Kidney (tissue), 14 donors: Measurements from ENCODE around the gene SPSB3. TPM values are rescaled to one million over a fixed set of nuclear protein-coding genes. Genes with fewer than 3 reads are reported as not detected.

Experiments used
- DNase-seq, 5 donors: peaks; one replicate each; pipeline ENCODE4 v3.0.0-alpha.2; 2013 to 2020
- FAIRE-seq: peaks from 2 replicates; lab custom pipeline; 2012; peaks lifted over from hg19 to GRCh38; lab: Jason Lieb, UNC
- H3K27ac ChIP-seq, 2 donors: one replicate each; pipeline ENCODE4 v1.7.0; 2013; ENCODE audit warnings: low read depth in 2 of 2, low read length in 2 of 2, inconsistent platforms in 1 of 2
- H3K27me3 ChIP-seq: one replicate; pipeline ENCODE4 v1.7.1; 2013; ENCODE audit warnings: low read length, inconsistent platforms; ENCODE audit not compliant: control insufficient read depth, insufficient read depth
- H3K36me3 ChIP-seq, 3 donors: one replicate each; pipeline versions ENCODE4 v1.7.0 to v1.7.1; 2013; ENCODE audit warnings: low read length in 3 of 3, control low read depth in 1 of 3, inconsistent platforms in 1 of 3; ENCODE audit not compliant: insufficient read depth in 3 of 3, control insufficient read depth in 2 of 3
- H3K4me1 ChIP-seq, 3 donors: one replicate each; pipeline versions ENCODE4 v1.7.0 to v1.7.1; 2013; ENCODE audit warnings: low read length in 3 of 3, inconsistent platforms in 1 of 3, low read depth in 1 of 3; ENCODE audit not compliant: control insufficient read depth in 2 of 3, insufficient read depth in 2 of 3
- H3K4me3 ChIP-seq, 3 donors: one replicate each; pipeline versions ENCODE4 v1.7.0 to v1.8.1; 2013; ENCODE audit warnings: low read length in 3 of 3, control low read depth in 1 of 3, inconsistent platforms in 1 of 3
- H3K9ac ChIP-seq, 3 donors: one replicate each; pipeline versions ENCODE4 v1.7.0 to v1.7.1; 2013; ENCODE audit warnings: low read length in 3 of 3, control low read depth in 1 of 3, inconsistent platforms in 1 of 3
- H3K9me3 ChIP-seq, 3 donors: one replicate each; pipeline versions ENCODE4 v1.7.0 to v1.7.1; 2013; ENCODE audit warnings: low read length in 3 of 3, control low read depth in 1 of 3, inconsistent platforms in 1 of 3; ENCODE audit not compliant: control insufficient read depth in 2 of 3, insufficient read depth in 1 of 3
- intact Hi-C: fragments of 100-400 bp; cut with DNase I; formaldehyde crosslinking; loops from one replicate; pipeline ENCODE4 v1.11.1; 2022
- polyA plus RNA-seq: library from polyadenylated mRNA; stranded (reverse); fragments of 350-450 nt; fragmentation: Illumina TruSeq; extraction: RNeasy Lipid Tissue Mini Kit (QIAGEN cat#74804); gene quantifications from one replicate; pipeline ENCODE4 v1.2.3, GENCODE V29; 2014; ENCODE audit warnings: low read depth, low replicate concordance; ENCODE audit not compliant: insufficient read depth
- total RNA-seq: library from RNA; stranded (reverse); fragmentation: NEBNext Ultra II Directional; extraction: Animal tissue kit (Norgen Biotek cat#: 25700); gene quantifications from one replicate; pipeline ENCODE4 v1.2.1, GENCODE V29; 2021
- TF ChIP-seq, protein P1 (sequence below): IDR thresholded peaks from 3 replicates; pipeline ENCODE4 v1.5.1; 2012; ENCODE audit warnings: mild to moderate bottlenecking, moderate library complexity, borderline replicate concordance; ENCODE audit not compliant: insufficient read depth; ENCODE audit errors: extremely low read depth
- donor health status: control.
- donor health status: control.
- donor health status: control.
- donor health status: control.
- donor health status: control.
- donor health status: DM: yes; HTN: yes; CAD: no.
- donor health status: Normal renal cell carcinoma (clear cell type).

Gene SPSB3
- total and polyA plus RNA-seq, 2 donors from 2014 or later, result 55.1 to 57.7 TPM

DNA sequence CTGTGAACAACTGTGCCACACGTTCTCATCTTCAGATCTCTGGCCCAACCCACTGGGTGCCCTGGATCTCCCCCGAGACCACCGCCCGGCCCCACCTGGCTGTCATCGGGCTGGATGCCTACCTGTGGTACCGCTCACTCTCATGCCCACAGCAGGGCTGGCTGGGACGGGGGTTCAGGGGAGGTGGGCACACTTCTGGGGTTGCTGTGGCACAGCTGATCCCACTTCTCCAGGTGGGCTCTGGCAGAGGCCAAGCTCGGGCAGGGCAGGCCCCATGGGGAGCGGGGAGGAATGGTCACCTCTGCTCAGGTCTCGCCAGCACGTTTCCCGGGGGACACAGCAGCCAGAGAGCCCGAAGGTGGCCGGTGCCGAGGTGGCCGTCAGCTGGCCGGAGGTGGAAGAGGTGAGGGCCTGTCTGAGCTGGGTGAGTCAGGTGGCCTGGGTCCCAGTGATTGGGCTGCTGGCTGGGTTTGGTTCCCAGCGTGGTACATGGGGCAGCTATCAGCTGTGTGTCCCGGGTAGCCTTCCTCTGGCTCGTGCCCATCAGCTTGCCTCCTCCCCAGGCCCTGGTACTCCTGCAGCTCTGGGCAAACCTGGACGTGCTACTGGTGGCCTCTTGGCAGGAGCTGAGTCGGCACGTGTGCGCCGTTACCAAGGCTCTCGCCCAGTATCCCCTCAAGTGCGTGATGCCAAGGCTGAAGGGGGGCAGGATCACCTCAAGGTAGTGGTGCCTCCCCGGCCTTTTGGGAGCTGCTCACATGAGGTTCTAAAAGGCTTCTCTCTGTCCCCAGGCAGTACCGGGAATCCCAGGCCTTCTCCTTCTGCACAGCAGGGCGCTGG lies 7.1 kb downstream of the SPSB3 start:
- H3K36me3 ChIP-seq, result peaks cover 0 to 9% (median 4%) of the 10 kb centered on the region in 3 donors
- TF ChIP-seq, protein P1, sequence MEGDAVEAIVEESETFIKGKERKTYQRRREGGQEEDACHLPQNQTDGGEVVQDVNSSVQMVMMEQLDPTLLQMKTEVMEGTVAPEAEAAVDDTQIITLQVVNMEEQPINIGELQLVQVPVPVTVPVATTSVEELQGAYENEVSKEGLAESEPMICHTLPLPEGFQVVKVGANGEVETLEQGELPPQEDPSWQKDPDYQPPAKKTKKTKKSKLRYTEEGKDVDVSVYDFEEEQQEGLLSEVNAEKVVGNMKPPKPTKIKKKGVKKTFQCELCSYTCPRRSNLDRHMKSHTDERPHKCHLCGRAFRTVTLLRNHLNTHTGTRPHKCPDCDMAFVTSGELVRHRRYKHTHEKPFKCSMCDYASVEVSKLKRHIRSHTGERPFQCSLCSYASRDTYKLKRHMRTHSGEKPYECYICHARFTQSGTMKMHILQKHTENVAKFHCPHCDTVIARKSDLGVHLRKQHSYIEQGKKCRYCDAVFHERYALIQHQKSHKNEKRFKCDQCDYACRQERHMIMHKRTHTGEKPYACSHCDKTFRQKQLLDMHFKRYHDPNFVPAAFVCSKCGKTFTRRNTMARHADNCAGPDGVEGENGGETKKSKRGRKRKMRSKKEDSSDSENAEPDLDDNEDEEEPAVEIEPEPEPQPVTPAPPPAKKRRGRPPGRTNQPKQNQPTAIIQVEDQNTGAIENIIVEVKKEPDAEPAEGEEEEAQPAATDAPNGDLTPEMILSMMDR, result no peak
- FAIRE-seq (no peak), DNase-seq (peak in 1 of 5 donors; percentile 48)
- no peak overlapping the region for H3K9ac ChIP-seq
- peaks cover 0 to 26% (median 6%) of the 10 kb centered on the region in 3 donors for H3K4me1 ChIP-seq
- no peaks in the 10 kb centered on the region for H3K27me3 ChIP-seq
- H3K27ac ChIP-seq, result no peak overlapping the region
- intact Hi-C loops, result no loop called here
- no peaks in the 10 kb centered on the region for H3K9me3 ChIP-seq
- no peak overlapping the region for H3K4me3 ChIP-seq

DNA sequence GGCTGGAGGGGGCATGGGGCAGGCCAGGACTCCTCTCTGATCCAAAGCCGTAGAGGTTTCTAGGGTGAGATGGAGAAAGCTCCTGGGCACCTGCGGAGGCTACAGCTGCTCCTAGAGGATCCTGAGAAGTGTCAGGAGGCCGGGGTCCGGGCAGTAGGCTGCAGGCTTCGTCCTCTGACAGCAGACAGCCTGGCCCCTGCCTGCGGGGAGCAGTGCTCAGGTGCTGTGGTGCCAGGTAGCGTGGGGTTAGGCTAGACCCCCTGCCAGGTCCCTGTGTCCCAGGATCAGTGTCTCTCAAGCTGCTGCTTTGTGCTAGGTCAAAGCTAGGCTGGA lies 8.0 kb downstream of the SPSB3 start:
- H3K36me3 ChIP-seq, result peaks cover 0 to 4% (median 4%) of the 10 kb centered on the region in 3 donors

DNA sequence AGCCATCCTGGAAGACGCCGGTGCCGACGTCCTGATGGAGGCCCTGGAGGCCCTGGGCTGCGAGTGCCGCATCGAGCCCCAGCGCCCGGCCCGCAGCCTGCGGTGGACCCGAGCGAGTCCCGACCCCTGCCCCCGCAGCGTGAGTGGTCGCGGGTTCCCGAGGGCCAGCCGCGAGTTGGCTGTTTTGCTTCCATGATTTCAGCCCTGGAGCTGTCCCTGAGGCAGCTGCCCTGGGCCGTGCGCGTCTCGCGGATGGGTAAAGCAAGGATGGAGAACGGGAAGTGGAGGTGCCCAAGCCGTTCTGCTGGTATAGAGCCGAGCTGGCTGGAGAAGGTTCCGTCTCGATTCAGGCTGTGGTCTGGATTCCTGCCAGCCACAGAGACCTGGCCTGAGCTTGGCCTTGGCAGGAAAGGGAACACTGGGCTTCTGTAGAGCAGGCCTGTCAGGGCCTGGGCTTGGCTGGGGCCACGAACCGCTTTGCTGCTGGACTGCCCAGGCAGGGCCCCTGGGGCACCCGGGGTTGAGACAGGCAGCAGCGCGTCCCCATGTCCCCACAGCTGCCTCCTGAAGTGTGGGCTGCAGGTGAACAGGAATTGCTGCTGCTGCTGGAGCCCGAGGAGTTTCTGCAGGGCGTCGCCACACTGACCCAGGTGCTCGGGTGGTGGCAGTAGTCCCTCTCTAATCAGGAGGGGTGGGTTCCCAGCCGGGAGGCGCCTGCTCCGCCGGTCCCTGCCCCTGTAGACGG lies 8.5 kb downstream of the SPSB3 start:
- FAIRE-seq (no peak), DNase-seq (peak in 1 of 5 donors; percentile 21)
- Histone ChIP-seq H3K4me3 (peak overlapping the region; percentile 58 to 81 (median 76)), H3K9ac (peak overlapping the region in 2 of 3 donors; percentile 55), H3K4me1 (peaks cover 0 to 24% (median 6%) of the 10 kb centered on the region in 3 donors), H3K27ac (peak overlapping the region; percentile 32 to 85), H3K27me3 (no peaks in the 10 kb centered on the region), H3K36me3 (peaks cover 0 to 4% (median 4%) of the 10 kb centered on the region in 3 donors), H3K9me3 (no peaks in the 10 kb centered on the region)
- intact Hi-C loops, result no loop called here
- TF ChIP-seq, protein P1, result no peak

More for the DNA sequence above, 8.0 kb downstream of the SPSB3 start:
- Histone ChIP-seq H3K4me3 (peak overlapping the region in 1 of 3 donors; percentile 76), H3K4me1 (peaks cover 0 to 24% (median 6%) of the 10 kb centered on the region in 3 donors), H3K9me3 (no peaks in the 10 kb centered on the region), H3K27me3 (no peaks in the 10 kb centered on the region), H3K27ac (no peak overlapping the region), H3K9ac (peak overlapping the region in 1 of 3 donors; percentile 55)
- intact Hi-C loops, result no loop called here
- FAIRE-seq (no peak), DNase-seq (peak in 1 of 5 donors; percentile 52)
- TF ChIP-seq, protein P1, result no peak
